ENCODE data around the gene CAPN11. TPM values are rescaled to one million over a fixed set of nuclear protein-coding genes. Genes with fewer than 3 reads are reported as not detected.
"Not testable (repeated sequence)": the region's sequence is repeated elsewhere in the genome, so short reads cannot be mapped to it uniquely, and the experiment has no call there.

CAPN11 gene
- total RNA-seq, 1 experiment from 2014 or later, result not detected

GRCh38 chr6:44193307-44193910, 34.8 kb downstream of the CAPN11 start:
- no peaks in the 10 kb centered on the region for H3K27me3 ChIP-seq (ENCODE audit: low read length)
- intact Hi-C loops (cut with micrococcal nuclease), result no loop called here
- no peak overlapping the region for H3K4me3 ChIP-seq (ENCODE audit: low read length)
- H3F3A ChIP-seq (ENCODE audit: low read length, unreplicated experiment), result no peaks in the 10 kb centered on the region
- no peak overlapping the region for H3K9ac ChIP-seq (ENCODE audit: low read length)
- H3K4me2 ChIP-seq (ENCODE audit: low read length), result no peak overlapping the region
- CTCF ChIA-PET, result no interaction called here
- no peaks in the 10 kb centered on the region for H3K4me1 ChIP-seq (ENCODE audit: insufficient read depth, low read length)
- POLR2A ChIA-PET (ENCODE audit: unreplicated experiment), result no interaction called here
- TF ChIP-seq EZH2 (IDR thresholded peaks at IDR 0.05; ENCODE audit: low read length, unreplicated experiment) (no peak), EZH2phosphoT487 (IDR thresholded peaks at IDR 0.05; ENCODE audit: borderline replicate concordance, low read length) (no peak), CTCF (conservative IDR thresholded peaks at IDR 0.05; ENCODE audit: low read depth, low read length) (no peak)
- no peaks in the 10 kb centered on the region for H4K20me1 ChIP-seq (ENCODE audit: low read length)
- H3K79me2 ChIP-seq (ENCODE audit: low read length), result no peaks in the 10 kb centered on the region
- no peak overlapping the region for H2AFZ ChIP-seq (ENCODE audit: low read length)
- no peak for ATAC-seq
- no peak overlapping the region for H3K27ac ChIP-seq (ENCODE audit: low read length)
- H3K36me3 ChIP-seq (ENCODE audit: low read depth, low read length), result no peaks in the 10 kb centered on the region
- BruUV-seq (replicated peaks), result no TSS peak
- H3K9me3 ChIP-seq (ENCODE audit: low read length), result no peaks in the 10 kb centered on the region
- DNase-seq, result no peak
- no peaks in the 10 kb centered on the region for H3K9me2 ChIP-seq (replicated peaks; ENCODE audit: low read length)

GRCh38 chr6:44194326-44194725, 35.7 kb downstream of the CAPN11 start:
- DNase-seq (no peak), ATAC-seq (no peak)
- BruUV-seq (replicated peaks), result no TSS peak
- no peak overlapping the region for H3K27ac ChIP-seq (ENCODE audit: low read length)
- H3K27me3 ChIP-seq (ENCODE audit: low read length), result no peaks in the 10 kb centered on the region
- H3F3A ChIP-seq (ENCODE audit: low read length, unreplicated experiment), result no peaks in the 10 kb centered on the region
- H3K9me3 ChIP-seq (ENCODE audit: low read length), result no peaks in the 10 kb centered on the region
- no peaks in the 10 kb centered on the region for H3K79me2 ChIP-seq (ENCODE audit: low read length)
- no peak overlapping the region for H3K4me3 ChIP-seq (ENCODE audit: low read length)
- no peak overlapping the region for H2AFZ ChIP-seq (ENCODE audit: low read length)
- no peaks in the 10 kb centered on the region for H3K36me3 ChIP-seq (ENCODE audit: low read depth, low read length)
- no peak overlapping the region for H3K9ac ChIP-seq (ENCODE audit: low read length)
- intact Hi-C loops (cut with micrococcal nuclease), result no loop called here
- H3K4me2 ChIP-seq (ENCODE audit: low read length), result no peak overlapping the region
- H4K20me1 ChIP-seq (ENCODE audit: low read length), result no peaks in the 10 kb centered on the region
- CTCF ChIA-PET, result no interaction called here
- no peaks in the 10 kb centered on the region for H3K4me1 ChIP-seq (ENCODE audit: insufficient read depth, low read length)
- no peak for TF ChIP-seq EZH2 (IDR thresholded peaks at IDR 0.05; ENCODE audit: low read length, unreplicated experiment)
- no peak for TF ChIP-seq CTCF (conservative IDR thresholded peaks at IDR 0.05; ENCODE audit: low read depth, low read length)
- no peak for TF ChIP-seq EZH2phosphoT487 (IDR thresholded peaks at IDR 0.05; ENCODE audit: borderline replicate concordance, low read length)
- POLR2A ChIA-PET (ENCODE audit: unreplicated experiment), result no interaction called here
- H3K9me2 ChIP-seq (replicated peaks; ENCODE audit: low read length), result no peaks in the 10 kb centered on the region

- H3K27me3 ChIP-seq (ENCODE audit: low read length); CTCF ChIA-PET; H4K20me1 ChIP-seq (ENCODE audit: low read length); intact Hi-C loops (cut with micrococcal nuclease); H3K4me1 ChIP-seq (ENCODE audit: insufficient read depth, low read length); H3K4me2 ChIP-seq (ENCODE audit: low read length); H3K9me2 ChIP-seq (replicated peaks; ENCODE audit: low read length); H3F3A ChIP-seq (ENCODE audit: low read length, unreplicated experiment); H3K9ac ChIP-seq (ENCODE audit: low read length); DNase-seq; BruUV-seq (replicated peaks); H2AFZ ChIP-seq (ENCODE audit: low read length); H3K36me3 ChIP-seq (ENCODE audit: low read depth, low read length); H3K79me2 ChIP-seq (ENCODE audit: low read length); H3K27ac ChIP-seq (ENCODE audit: low read length); H3K9me3 ChIP-seq (ENCODE audit: low read length); ATAC-seq; H3K4me3 ChIP-seq (ENCODE audit: low read length); POLR2A ChIA-PET (ENCODE audit: unreplicated experiment): not testable (repeated sequence)
Observed at GRCh38 chr6:44196351-44196750, 37.7 kb downstream of the CAPN11 start.
